Activated naive CD8-positive, alpha-beta T cell (primary cell): ENCODE measurements around the gene CFAP20DC.
"Not testable (repeated sequence)": the region's sequence is repeated elsewhere in the genome, so short reads cannot be mapped to it uniquely, and the experiment has no call there.

ENCODE experiments used
- H3K27ac Mint-ChIP-seq: one replicate; pipeline ENCODE4 v1.8.0; 2021; ENCODE audit warnings: mixed read lengths
- H3K27me3 Mint-ChIP-seq: one replicate; pipeline ENCODE4 v1.8.0; 2021; ENCODE audit warnings: mixed read lengths
- H3K36me3 Mint-ChIP-seq: one replicate; pipeline ENCODE4 v1.8.0; 2021; ENCODE audit warnings: mixed read lengths
- H3K4me1 Mint-ChIP-seq: one replicate; pipeline ENCODE4 v1.8.0; 2021; ENCODE audit warnings: low read depth, mixed read lengths
- H3K4me3 Mint-ChIP-seq: one replicate; pipeline ENCODE4 v1.8.0; 2021; ENCODE audit warnings: mild to moderate bottlenecking, mixed read lengths
- H3K9me3 Mint-ChIP-seq: one replicate; pipeline ENCODE4 v1.8.0; 2021; ENCODE audit warnings: low read depth, mixed read lengths

Gene CFAP20DC

DNA sequence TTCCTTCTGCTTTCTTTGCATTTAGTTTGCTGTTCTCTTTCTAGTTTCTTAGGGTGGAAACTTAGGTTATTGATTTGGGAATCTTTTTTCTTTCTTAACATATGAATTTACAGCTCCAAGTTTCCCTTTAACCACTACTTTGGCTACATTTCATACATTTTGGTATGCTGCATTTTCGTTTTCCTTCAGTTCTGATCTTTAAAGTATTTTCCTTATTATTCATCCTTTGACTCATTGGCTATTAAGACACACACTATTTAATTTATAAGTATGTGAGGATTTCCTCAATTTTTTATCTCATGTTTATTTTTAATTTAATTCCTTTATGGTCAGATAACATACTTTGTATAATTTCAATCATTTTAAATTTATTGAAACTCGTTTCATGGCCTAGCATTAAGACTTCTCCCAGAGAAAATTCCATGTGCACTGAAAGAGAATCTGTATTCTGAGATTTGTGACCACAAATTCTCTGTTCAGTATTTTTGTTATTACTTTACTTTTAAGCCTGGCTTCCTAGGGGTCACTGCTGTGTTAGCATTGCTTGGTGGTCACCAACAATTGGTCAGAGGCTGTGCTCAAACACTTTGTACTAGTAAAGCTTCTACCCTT lies 87.7 kb downstream of the CFAP20DC start:
- Mint-ChIP-seq H3K27me3 (peaks cover 1% of the 10 kb centered on the region), H3K36me3 (no peaks in the 10 kb centered on the region), H3K27ac (no peak overlapping the region), H3K4me1 (no peaks in the 10 kb centered on the region), H3K4me3 (no peak overlapping the region), H3K9me3 (no peaks in the 10 kb centered on the region)

DNA sequence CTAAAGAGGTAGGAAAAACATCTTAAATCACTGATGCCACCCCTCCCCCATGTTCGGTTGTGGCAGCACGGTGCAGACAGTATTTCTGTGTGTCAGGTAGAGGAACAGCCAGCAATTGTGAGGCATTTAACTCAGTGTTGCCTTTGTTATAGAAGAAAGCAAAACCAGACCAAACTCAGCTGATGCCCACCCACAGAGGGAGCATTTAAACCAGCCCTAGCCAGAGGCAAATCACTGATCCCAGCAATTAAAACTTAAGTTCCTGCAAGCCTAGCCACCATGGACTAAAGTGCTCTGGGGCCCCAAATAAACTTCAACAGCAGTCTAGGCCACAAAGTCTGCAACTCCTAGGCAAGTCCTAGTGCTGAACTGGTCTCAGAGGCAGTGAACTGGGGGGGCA lies 94.5 kb downstream of the CFAP20DC start:
- H3K27ac Mint-ChIP-seq = no peak overlapping the region
- no peaks in the 10 kb centered on the region for H3K4me1 Mint-ChIP-seq
- no peak overlapping the region for H3K4me3 Mint-ChIP-seq
- H3K9me3 Mint-ChIP-seq = no peaks in the 10 kb centered on the region
- no peaks in the 10 kb centered on the region for H3K36me3 Mint-ChIP-seq
- no peaks in the 10 kb centered on the region for H3K27me3 Mint-ChIP-seq

GRCh38 chr3:58953288-58953687 lies 96.5 kb downstream of the CFAP20DC start:
- H3K4me1 Mint-ChIP-seq = no peaks in the 10 kb centered on the region
- no peak overlapping the region for H3K27ac Mint-ChIP-seq
- H3K27me3 Mint-ChIP-seq = no peaks in the 10 kb centered on the region
- no peaks in the 10 kb centered on the region for H3K36me3 Mint-ChIP-seq
- no peaks in the 10 kb centered on the region for H3K9me3 Mint-ChIP-seq
- H3K4me3 Mint-ChIP-seq = no peak overlapping the region

DNA sequence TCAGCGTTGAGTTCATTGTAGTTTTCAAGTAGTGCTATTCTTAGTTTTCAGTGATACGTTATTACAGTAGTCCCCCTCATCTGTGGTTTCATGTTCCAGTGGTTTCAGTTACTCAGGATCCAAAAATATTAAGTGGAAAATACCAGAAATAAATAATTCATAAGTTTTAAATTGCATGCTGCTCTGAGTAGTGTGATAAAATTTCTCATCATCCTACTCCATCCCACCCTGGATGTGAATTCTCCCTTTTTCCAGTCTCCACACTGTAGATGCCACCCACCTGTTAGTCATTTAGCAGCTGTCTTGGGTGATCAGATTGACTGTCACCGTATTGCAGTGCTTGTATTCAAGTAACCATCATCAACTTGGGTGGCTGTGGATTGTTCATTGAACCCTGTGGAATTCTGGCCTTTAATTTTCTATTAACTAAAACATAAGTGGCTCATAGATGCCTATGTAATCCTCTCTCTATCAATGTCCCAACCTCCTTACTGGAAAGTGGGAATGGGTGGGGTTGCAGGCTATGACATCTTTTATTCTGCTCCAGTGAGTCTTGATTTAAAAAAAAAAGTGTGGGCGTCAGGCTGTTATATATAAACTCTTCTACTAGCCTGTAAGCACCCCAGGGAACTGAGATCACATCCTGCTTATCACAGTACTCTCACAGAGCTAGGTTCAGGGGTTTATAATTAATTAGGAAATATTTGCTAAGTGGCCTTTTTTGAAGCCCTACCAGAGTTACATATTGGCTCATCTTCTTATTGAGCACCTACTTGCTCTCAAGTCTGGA lies 97.5 kb downstream of the CFAP20DC start:
- no peaks in the 10 kb centered on the region for H3K4me1 Mint-ChIP-seq
- no peaks in the 10 kb centered on the region for H3K9me3 Mint-ChIP-seq
- H3K4me3 Mint-ChIP-seq = no peak overlapping the region
- no peaks in the 10 kb centered on the region for H3K27me3 Mint-ChIP-seq
- no peak overlapping the region for H3K27ac Mint-ChIP-seq
- H3K36me3 Mint-ChIP-seq = no peaks in the 10 kb centered on the region

GRCh38 chr3:58948018-58948417 lies 101.8 kb downstream of the CFAP20DC start:
- Mint-ChIP-seq H3K4me1 (no peaks in the 10 kb centered on the region), H3K27ac (no peak overlapping the region), H3K36me3 (no peaks in the 10 kb centered on the region), H3K27me3 (no peaks in the 10 kb centered on the region), H3K4me3 (no peak overlapping the region), H3K9me3 (no peaks in the 10 kb centered on the region)

DNA sequence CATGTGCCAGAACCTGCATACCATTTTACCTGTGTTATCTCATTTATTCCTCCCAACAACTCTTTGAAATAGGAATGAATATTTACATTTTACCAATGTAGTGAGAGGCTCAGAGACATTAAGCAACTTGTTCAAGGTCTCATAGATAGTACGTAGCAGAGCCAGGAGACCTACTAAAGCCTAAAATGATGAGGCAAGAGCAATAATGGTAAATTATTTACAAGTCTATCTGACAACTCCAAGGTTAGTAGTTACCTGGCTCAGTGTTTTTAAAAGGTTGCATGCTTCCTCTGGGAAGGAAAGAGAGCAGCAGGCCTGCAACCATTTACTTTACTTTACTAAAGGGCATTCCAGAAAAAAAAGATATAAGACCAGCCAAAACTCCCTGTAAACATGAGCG lies 103.0 kb downstream of the CFAP20DC start:
- Mint-ChIP-seq H3K27ac (no peak overlapping the region), H3K27me3 (no peaks in the 10 kb centered on the region), H3K4me3 (no peak overlapping the region), H3K4me1 (no peaks in the 10 kb centered on the region), H3K9me3 (no peaks in the 10 kb centered on the region), H3K36me3 (no peaks in the 10 kb centered on the region)

DNA sequence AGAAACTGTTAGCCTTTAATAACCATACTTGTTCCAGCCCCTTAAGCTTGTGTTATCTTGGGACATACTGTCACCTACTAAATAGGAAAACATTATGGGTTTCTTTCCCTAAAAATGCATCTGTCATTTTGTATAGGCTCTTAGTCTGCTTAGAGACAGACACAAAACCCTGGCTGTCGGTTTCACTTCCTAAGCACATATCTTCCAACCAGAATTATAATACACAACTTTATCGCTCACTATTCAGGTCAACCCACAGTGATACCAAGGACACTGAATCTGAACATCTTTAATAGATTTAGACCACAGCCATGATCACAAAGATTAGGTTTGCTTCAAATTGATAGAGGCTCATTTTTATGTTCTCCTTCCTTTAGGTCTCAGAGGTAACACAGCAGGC lies 111.8 kb downstream of the CFAP20DC start:
- H3K9me3 Mint-ChIP-seq = no peaks in the 10 kb centered on the region
- H3K36me3 Mint-ChIP-seq = no peaks in the 10 kb centered on the region
- H3K4me1 Mint-ChIP-seq = no peaks in the 10 kb centered on the region
- no peaks in the 10 kb centered on the region for H3K27me3 Mint-ChIP-seq
- no peak overlapping the region for H3K27ac Mint-ChIP-seq
- no peak overlapping the region for H3K4me3 Mint-ChIP-seq

- Mint-ChIP-seq H3K27me3 (peaks cover 2% of the 10 kb centered on the region), H3K27ac (no peak overlapping the region), H3K4me3 (no peak overlapping the region), H3K36me3 (no peaks in the 10 kb centered on the region), H3K9me3 (peaks cover 10% of the 10 kb centered on the region), H3K4me1 (no peaks in the 10 kb centered on the region)
Measured at GRCh38 chr3:58924578-58924977, 125.2 kb downstream of the CFAP20DC start.

- no peaks in the 10 kb centered on the region for H3K27me3 Mint-ChIP-seq
- no peak overlapping the region for H3K27ac Mint-ChIP-seq
- H3K4me1 Mint-ChIP-seq = peaks cover 17% of the 10 kb centered on the region
- H3K4me3 Mint-ChIP-seq = no peak overlapping the region
- peaks cover 13% of the 10 kb centered on the region for H3K9me3 Mint-ChIP-seq
- peaks cover 2% of the 10 kb centered on the region for H3K36me3 Mint-ChIP-seq
Measured at GRCh38 chr3:58900386-58900785, 149.4 kb downstream of the CFAP20DC start.

- Mint-ChIP-seq H3K27me3 (no peaks in the 10 kb centered on the region), H3K4me1 (peaks cover 17% of the 10 kb centered on the region), H3K4me3 (no peak overlapping the region), H3K27ac (peak overlapping the region; percentile 38), H3K9me3 (peaks cover 13% of the 10 kb centered on the region), H3K36me3 (peaks cover 2% of the 10 kb centered on the region)
Measured at GRCh38 chr3:58899953-58900298, 149.9 kb downstream of the CFAP20DC start.

DNA sequence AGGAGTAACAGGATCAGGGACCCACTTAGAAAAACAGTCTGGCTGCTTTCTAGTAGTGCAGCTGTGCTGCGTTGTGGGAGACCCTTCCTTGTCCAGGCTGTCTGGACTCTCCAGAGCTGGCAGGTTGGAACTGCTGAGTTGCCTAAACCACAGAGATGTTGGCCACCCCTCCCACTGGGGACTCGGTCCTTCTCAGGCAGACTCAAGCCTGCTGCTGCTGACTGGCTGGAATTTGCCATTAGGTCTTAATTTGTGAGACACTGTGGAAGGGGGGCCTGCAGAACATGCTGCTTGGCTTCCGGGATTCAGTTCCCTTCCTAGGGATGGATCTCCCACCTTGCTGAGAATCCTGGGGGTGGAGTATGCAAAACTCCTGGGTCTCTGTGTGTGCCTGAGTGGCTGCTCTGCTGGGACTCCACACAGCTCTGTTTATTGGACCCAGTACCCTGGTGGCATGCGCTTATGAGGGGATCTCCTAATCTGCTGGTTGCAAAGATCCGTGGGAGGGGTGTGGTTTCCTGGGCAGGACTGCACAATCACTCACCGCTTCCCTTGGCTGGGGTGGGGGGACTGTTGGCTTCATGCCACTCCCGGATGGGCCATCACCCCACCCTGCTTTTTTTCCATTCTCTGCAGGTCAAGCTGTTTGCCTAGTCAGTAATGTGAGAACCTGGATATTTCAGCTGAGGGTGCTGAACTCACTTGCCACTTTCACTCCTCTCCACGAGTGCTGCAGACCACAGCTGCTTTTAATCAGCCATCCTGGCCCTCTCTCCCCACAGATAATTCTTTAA lies 150.5 kb downstream of the CFAP20DC start:
- H3K27ac Mint-ChIP-seq = peak overlapping the region; percentile 38
- peaks cover 13% of the 10 kb centered on the region for H3K9me3 Mint-ChIP-seq
- peaks cover 2% of the 10 kb centered on the region for H3K36me3 Mint-ChIP-seq
- no peaks in the 10 kb centered on the region for H3K27me3 Mint-ChIP-seq
- H3K4me1 Mint-ChIP-seq = peaks cover 17% of the 10 kb centered on the region
- no peak overlapping the region for H3K4me3 Mint-ChIP-seq

- H3K9me3 Mint-ChIP-seq = peaks cover 12% of the 10 kb centered on the region
- peaks cover 2% of the 10 kb centered on the region for H3K36me3 Mint-ChIP-seq
- H3K4me1 Mint-ChIP-seq = peaks cover 17% of the 10 kb centered on the region
- H3K4me3 Mint-ChIP-seq = no peak overlapping the region
- H3K27ac Mint-ChIP-seq = no peak overlapping the region
- H3K27me3 Mint-ChIP-seq = no peaks in the 10 kb centered on the region
Measured at GRCh38 chr3:58898513-58898912, 151.3 kb downstream of the CFAP20DC start.

DNA sequence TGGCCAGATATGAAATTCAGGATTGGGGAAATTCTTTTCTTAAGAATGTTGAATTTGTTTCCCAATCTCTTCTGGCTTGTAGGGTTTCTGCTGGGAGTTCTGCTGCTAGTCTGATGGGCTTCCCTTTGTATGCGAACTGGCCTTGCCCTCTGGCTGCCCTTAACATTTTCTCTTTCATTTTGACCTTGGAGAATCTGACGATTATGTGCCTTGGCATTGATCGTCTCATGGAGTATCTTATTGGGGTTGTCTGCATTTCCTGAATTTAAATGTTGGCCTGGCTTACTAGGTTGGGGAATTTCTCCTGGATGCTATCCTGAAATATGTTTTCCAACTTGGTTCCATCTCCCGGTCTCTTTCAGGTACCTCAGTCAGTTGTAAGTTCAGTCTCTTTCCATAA lies 152.2 kb downstream of the CFAP20DC start:
- Mint-ChIP-seq H3K27ac (no peak overlapping the region), H3K4me3 (no peak overlapping the region), H3K36me3 (no peaks in the 10 kb centered on the region), H3K4me1 (peaks cover 17% of the 10 kb centered on the region), H3K27me3 (no peaks in the 10 kb centered on the region), H3K9me3 (peaks cover 7% of the 10 kb centered on the region)

- H3K9me3 Mint-ChIP-seq, H3K27ac Mint-ChIP-seq, H3K36me3 Mint-ChIP-seq, H3K4me3 Mint-ChIP-seq, H3K27me3 Mint-ChIP-seq: not testable (repeated sequence)
- peaks cover 17% of the 10 kb centered on the region for H3K4me1 Mint-ChIP-seq
Measured at GRCh38 chr3:58895678-58896077, 154.1 kb downstream of the CFAP20DC start.

DNA sequence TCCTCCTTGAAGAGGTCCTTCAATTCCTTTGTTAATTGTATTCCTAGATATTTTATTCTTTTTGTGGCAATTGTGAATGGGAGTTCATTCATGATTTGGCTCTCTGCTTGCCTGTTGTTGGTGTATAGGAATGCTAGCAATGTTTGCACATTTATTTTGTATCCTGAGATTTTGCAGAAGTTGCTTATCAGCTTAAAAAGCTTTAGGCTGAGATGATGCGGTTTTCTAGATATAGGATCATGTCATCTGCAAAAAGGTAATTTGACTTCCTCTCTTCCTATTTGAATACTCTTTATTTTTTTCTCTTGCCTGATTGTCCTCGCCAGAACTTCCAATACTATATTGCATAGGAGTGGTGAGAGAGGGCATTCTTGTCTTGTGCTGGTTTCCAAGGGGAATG lies 157.3 kb downstream of the CFAP20DC start:
- not testable (repeated sequence) for H3K9me3 Mint-ChIP-seq, H3K4me3 Mint-ChIP-seq, H3K4me1 Mint-ChIP-seq, H3K27me3 Mint-ChIP-seq, H3K27ac Mint-ChIP-seq, H3K36me3 Mint-ChIP-seq
